ENCODE data around the gene TPCN2. TPM values are rescaled to one million over a fixed set of nuclear protein-coding genes. Genes with fewer than 3 reads are reported as not detected.

Gene TPCN2
- total and polyA plus RNA-seq, 2 of the 4 experiments (the other 2 are of a cell fraction): 3.4 to 8.0 TPM

GRCh38 chr11:69000391-69000790, 48.3 kb upstream of the TPCN2 start:
- H3K79me1 ChIP-seq (ENCODE audit: low read depth in 1 of 2, low read length in 2 of 2): peaks cover 3 to 17% of the 10 kb centered on the region in 2 experiments; a peak in 3 of 4 replicates
- peak overlapping the region; percentile 36; the same call in 1 of the 2 replicates for H3K14ac ChIP-seq (replicated peaks; ENCODE audit: low read depth, low read length)
- no peaks in the 10 kb centered on the region; the same call in 1 of the 2 replicates for H4K20me1 ChIP-seq (ENCODE audit: insufficient read depth, low read length)
- H2AK5ac ChIP-seq (ENCODE audit: low read depth, low read length): peak overlapping the region; percentile 30; the same call in 1 of the 2 replicates
- peak overlapping the region; percentile 17; the same call in 1 of the 2 replicates for H3K18ac ChIP-seq (ENCODE audit: low read depth, low read length)
- H2BK20ac ChIP-seq (ENCODE audit: low read depth, low read length): no peak overlapping the region
- BruUV-seq (replicated peaks): no TSS peak
- peak overlapping the region; percentile 53; the same call in 1 of the 2 replicates for H2BK120ac ChIP-seq (ENCODE audit: low read depth, low read length)
- H3K23ac ChIP-seq (ENCODE audit: low read depth, low read length): 0 out of 2 replicates have a peak overlapping the region, but pooled peaks have one; percentile 9
- peak overlapping the region; percentile 14; the same call in 1 of the 2 replicates for H4K5ac ChIP-seq (ENCODE audit: low read depth, low read length)
- intact Hi-C loops (cut with micrococcal nuclease): loop anchor here (5.0 kb wide), 1 partner anchor 98 kb away; the partner anchor contains the start of genes IGHMBP2 and MRPL21
- H3K4ac ChIP-seq (ENCODE audit: low read depth, low read length): peak overlapping the region; percentile 34; the same call in 1 of the 2 replicates
- ChIA-PET CTCF (interaction anchor here (1.1 kb wide), 1 partner anchor 12 kb away, joined by 6 read pairs; the partner anchor contains the start of gene MRGPRF), POLR2A (ENCODE audit: unreplicated experiment) (interaction anchor here (0.5 to 0.9 kb wide), 2 partner anchors 13 to 78 kb away, joined by 5 to 6 read pairs; partner anchors contain the start of gene MRGPRF)
- peak; percentile 18; the same call in 1 of the 2 replicates for ATAC-seq (ENCODE audit: low read depth)
- H2AFZ ChIP-seq (replicated peaks; ENCODE audit: low read length, poor library complexity): peak overlapping the region; percentile 27
- peaks cover 10% of the 10 kb centered on the region; the same call in 1 of the 2 replicates for H3K9me1 ChIP-seq (ENCODE audit: insufficient read depth, low read length)
- no peak for TF ChIP-seq USF2 (IDR thresholded peaks at IDR 0.05; ENCODE audit: low read depth, low read length)
- TF ChIP-seq CTCF (conservative IDR thresholded peaks at IDR 0.05; ENCODE audit: low read depth, low read length): no peak
- dilution Hi-C loops (cut with HindIII; ENCODE audit: low sequenced_read_pairs, unreplicated experiment): no loop called here
- peak overlapping the region; percentile 57; the same call in 1 of the 2 replicates for H3K27ac ChIP-seq (ENCODE audit: insufficient read depth, low read length)
- no peak overlapping the region for H3K4me3 ChIP-seq (ENCODE audit: insufficient read depth, low read depth, low read length)
- H3K4me1 ChIP-seq (ENCODE audit: control insufficient read depth, insufficient read depth, low read length): peaks cover 26% of the 10 kb centered on the region
- H3K56ac ChIP-seq (ENCODE audit: extremely low read depth, insufficient read depth, low read length): no peak overlapping the region
- no peak for DNase-seq
- in situ Hi-C loops (cut with MboI; ENCODE audit: low sequenced_read_pairs): no loop called here
- H4K91ac ChIP-seq (ENCODE audit: insufficient read depth, low read depth, low read length): peak overlapping the region; percentile 60
- H3K27me3 ChIP-seq (ENCODE audit: control insufficient read depth, insufficient read depth, low read length): no peaks in the 10 kb centered on the region
- peaks cover 28% of the 10 kb centered on the region for H3K36me3 ChIP-seq (ENCODE audit: control insufficient read depth, insufficient read depth, low read length)
- H3K9ac ChIP-seq (ENCODE audit: low read depth, low read length): no peak overlapping the region
- H4K8ac ChIP-seq (ENCODE audit: low read depth in 2 of 2, low read length in 2 of 2): peak overlapping the region in 1 of 2 experiments; percentile 22; a peak in 1 of 4 replicates
- no peak overlapping the region for H3K4me2 ChIP-seq (ENCODE audit: low read depth, low read length)
- H2BK15ac ChIP-seq (ENCODE audit: low read depth, low read length): no peak overlapping the region; the same call in 2 of the 3 replicates
- 71% methylated on average over 1 of the region's 5 CpGs; no CpG with 5 or more reads in 1 of the 2 experiments for WGBS, 2 experiments (ENCODE audit: extremely low coverage in 2 of 2, insufficient read length in 1 of 2)
- H2BK5ac ChIP-seq (ENCODE audit: low read depth, low read length, poor library complexity, severe bottlenecking): peak overlapping the region; percentile 14
- H3K9me3 ChIP-seq (ENCODE audit: control insufficient read depth, insufficient read depth, low read length): no peaks in the 10 kb centered on the region
- peak overlapping the region; percentile 67 for H2AK9ac ChIP-seq (replicated peaks; ENCODE audit: low read depth, low read length, poor library complexity)

Data from IMR-90 (cell line).